Amygdala (tissue), 56 donors: ENCODE data around the gene TCF23.
"Not testable (repeated sequence)": the region's sequence is repeated elsewhere in the genome, so short reads cannot be mapped to it uniquely, and the experiment has no call there.

Experiments
- DNase-seq, 56 donors: peaks; one replicate each; lab custom pipeline; 2025; lab: John Stamatoyannopoulos, UW

TCF23 gene

DNA sequence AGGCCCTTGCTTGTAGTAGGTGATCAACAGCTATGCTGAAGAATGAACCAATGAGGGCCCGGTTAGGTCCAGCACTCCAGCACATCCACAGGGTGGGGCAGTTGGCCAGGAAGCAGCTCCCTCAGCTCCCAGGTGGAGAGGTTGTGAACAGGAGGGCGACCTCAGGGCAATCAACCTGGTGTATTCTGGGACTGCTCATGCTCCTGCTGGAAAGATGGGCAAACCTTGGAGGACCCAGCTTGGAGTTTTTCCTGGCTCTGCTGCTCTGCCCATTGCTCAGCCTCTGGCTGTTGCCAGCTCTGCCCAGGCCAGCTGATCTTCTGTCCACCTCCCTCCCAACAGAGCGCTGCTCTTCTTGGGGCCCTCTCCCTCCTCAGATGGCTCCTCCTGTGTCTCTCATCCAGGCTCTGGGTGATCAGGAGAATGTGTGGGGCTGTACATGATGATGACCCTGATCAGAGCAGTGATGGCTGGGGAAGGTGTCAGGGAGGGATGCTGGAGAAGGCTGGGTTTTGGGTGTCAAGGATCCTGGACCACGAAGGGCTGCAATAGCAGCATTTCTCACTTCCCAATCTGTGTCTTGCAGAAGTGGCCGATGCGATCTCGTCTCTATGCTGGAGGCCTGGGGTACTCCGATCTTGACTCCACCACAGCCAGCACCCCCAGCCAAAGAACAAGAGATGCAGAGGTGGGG is 3.4 kb downstream of the TCF23 start:
- no peak for DNase-seq

DNA sequence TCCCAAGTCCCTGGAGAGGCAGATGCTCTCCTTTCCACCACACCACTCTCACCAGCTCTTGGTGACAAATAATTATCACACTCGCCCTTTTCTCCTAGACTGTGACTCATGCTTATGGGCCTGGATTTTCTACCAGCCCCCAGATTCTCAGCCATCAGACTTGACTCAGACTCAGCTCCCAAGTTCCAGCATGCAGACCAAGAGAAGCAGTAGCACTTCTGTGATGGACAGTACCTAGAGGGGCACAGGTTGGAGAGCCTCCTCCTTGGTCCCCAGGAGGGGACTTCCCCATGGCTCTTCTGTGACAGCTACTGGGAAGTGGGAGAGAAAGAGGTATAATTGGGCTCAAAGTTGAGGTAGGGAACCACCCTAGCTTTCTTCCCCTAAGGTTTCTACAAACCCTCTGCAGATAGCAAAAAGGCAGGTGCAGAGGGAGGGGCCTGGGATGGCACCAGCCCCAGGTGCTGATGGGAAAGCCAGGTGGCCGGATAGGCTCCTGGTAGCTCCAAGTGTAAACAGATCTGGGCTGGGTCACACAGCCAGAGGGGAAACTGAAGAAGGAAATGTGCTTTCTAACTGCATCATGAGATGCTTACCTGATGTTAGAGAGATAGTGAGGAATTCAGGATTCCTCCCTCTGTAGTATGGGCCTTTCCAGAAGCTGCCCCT is 4.1 kb downstream of the TCF23 start:
- peak in 3 of 56 donors; percentile 9 to 20 (median 19) for DNase-seq

DNA sequence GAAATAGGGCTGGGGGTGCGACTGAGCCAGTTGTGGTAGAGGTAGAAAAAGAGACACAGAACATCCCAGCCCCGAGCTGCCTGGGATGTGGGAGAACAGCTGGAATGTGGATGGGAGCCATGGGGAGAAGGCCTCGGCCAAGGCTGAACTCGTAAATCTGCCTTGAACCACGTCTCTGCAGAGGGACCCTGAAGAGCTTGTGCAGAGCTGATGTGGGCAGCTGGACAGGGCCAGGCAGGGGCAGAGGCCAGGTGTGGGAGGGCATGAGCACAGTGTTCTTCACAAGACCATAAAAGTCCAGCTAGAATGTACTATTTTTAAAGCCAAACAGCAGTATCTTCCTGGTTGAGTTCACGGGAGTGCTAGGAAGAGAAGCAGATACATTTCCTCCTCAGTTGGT is 5.7 kb downstream of the TCF23 start:
- DNase-seq = no peak

DNA sequence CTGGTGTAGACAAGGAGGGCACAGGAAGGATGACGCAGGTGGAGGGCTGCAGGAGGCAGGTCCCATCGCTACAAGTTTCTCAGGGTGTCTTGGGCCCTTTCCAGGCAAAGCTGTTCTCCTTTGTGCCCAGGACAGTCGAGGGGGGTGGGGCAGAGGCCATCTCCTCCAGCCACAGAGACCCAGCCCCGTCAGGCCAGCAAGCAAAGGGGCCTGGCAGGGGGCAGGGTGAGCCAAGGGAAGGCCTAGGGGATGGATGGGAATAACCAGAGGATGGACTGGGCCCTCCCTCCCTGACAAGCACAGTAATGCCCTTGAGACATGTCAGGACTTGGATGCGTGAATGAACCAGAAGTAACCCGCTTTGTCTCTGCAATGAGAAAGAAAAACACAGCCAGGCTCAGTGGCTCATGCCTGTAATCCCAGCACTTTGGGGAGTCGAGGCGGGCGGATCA is 6.3 kb downstream of the TCF23 start:
- DNase-seq = no peak

DNA sequence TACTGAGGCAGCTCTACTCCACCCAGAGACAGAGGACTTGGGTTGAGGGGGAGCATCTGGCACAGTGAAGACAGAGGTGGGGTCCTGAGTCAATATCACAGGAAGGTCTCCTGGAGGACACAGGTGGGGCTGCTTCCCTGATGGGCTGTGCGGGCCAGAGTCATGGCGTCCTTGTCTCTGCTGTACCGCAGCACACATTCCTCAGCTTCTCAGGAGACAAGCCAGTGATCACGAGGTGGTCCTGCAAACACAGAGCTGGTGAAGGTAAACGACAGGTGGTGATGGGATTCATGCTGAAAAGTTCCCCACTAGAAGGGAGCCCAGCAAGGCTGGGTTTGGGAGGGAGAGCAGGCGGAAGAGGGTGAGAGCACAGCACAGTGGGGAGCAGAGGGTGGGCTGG is 9.7 kb downstream of the TCF23 start:
- DNase-seq = no peak

DNA sequence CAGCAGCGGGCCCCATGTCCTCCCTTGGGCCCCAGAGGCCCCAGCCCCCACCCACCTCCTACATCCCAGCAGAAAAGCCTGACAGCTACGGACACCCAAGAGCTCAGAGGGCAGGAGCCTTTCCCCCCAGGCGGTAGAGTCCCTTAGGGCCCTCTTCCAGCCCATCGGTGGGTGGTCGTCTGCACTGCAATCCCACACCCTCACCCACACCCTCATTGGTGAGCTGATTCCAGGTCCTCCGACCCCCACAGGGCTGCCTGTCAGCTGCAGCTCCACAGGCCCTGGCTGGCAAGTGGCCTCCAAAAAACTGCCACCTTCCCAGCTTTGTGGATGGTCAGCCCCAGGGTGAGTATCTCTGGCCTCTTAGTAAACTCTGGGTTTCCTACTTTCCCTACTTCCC is 10.5 kb downstream of the TCF23 start:
- no peak for DNase-seq

DNA sequence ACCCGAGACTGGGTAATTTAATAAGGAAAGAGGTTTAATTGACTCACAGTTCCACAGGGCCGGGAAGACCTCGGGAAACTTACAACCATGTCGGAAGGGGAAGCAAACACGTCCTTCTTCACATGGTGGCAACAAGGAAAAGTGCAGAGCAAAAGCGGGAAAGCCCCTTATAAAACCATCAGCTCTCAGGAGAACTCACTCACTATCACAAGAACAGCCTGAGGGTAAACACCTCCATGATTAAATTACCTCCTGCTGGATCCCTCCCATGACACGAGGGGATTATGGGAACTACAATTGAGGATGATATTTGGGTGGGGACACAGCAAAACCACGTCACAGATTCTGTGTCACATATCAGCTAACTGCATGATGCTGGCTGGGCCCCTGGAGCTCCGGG is 11.4 kb downstream of the TCF23 start:
- no peak for DNase-seq

DNA sequence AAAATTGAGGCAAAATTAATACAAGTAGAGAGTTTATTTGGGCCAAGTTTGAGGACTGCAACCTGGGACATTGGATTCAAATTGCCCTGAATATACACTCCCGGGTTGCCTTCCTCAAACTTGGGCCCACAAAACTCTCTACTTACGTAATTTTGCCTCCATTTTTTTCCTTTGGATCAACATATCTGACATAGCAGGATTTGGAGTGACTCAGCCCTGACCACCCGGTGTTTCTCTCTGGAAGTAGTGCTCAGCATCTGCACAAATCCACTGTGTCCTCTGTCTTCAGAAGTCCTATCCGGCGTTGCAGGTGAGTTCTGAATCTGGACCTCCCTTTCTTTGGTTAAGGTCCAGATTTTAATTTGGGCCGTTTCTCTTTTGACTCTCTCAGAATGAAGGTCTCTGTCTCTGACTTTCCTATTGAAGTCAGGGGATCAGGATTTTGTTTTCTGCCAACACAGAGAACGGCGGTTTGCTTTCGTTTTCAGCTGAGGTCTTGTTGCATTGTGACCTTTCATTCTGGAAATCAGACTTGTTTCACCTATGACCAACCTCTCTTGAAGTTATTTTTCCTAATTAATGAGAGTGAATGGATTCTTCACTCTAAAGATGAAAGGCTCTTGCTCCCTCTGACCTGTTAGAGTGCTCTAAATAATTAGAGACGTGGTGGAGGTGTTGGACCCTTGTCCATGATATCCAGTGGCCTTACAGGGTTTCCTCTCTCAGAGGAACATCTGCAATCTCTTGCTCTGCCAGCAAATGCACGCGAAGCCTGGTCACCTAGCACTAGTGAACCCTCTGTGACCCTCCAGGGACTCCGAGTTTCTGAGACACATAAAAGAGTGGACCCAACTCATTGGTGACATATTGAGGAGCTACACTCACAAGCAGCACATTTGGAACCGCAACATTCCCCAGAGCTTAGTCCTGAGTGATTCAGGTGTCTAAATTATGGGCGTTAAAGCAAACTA is 13.6 kb downstream of the TCF23 start:
- no peak for DNase-seq

DNA sequence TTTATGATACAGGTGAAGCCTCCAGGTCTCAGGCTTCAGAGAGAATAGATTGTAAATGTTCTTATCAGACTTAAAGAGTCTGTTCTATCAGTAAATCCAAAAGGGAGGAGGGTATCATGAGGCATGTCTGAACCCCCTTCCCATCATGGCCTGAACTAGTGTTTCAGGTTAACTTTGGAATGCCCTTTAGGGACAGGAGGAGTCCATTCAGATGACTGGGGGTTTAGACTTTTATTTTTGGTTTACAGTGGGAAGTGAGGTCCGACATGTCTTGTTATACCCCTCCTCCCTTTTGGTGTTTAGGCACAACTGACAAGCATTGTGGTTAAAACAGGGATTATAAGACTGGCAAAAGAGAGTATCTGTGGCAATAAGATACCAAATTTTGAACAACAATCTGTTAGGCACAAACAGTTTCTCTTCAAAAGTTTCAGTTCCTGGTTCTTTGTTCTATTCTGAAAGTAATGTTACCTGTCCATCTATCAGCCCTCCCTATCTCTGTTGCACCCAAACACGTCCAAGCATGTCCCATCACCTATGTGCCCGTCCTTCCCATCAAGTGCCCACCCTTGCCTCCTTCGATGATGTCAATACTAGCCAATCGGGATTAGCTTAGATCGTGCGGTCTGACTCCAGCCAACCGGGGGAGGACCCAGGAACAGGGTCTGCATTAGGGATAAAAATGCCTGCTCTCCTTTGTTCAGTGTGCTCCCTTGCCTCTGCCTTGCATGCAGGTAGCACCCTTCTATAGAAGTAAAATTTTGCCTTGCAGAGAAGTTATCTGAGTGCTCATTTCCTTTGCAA is 16.4 kb downstream of the TCF23 start:
- no peak for DNase-seq

DNA sequence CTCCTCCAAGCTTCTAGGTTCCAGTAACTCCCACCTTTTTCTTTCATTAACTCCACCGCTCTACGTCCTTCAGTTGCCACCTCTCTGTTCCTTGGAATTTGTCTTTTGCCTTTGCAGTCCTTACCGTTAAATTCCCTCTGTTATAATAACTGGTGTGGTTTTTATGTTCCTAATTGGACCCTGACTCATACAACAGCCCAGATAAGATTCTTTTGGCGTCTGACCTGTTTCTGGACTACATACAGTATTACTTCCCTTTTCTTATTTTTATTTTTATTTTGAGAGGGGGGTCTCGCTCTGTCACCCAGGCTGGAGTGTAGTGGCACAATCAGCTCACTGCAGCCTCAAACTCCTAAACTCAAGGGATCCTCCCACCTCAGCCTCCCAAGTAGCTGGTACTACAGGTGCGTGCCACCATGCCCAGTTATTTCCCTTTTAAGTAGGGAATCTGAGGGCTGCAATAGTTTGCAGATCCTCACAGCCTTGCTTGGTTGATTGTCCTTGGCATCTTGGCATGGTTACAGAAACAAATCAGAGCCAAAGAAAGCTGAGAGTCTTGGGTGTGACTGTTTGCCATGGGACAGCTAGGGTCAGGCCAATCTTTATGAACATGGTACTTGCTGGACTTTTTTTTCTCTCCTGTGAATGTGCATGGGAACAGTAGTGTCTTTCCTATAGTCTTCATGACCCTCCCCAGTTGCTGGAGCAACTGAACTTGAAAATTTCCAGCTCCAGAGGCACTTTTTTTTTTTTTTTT is 22.0 kb downstream of the TCF23 start:
- DNase-seq = no peak

DNA sequence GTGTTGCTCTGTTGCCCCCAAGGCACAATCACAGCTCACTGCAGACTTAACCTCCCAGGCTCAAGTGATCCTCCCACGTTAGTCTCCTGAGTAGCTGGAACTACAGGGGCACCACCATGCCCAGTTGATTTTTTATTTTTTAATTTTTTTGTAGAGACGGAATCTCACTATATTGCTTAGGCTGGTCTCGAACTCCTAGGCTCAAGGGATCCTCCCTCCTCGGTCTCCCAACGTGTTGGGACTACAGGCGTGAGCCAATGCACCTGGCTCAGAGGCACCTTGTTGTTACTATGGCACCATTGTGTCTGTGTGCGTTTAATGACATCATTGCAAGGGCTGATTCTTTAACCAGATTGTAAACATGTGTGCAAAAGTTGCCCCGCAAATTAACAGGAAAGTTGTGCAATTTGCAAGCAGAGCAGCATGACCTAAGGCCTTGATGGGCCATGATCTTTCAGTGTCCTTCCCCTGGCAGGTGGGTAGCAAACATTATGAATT is 22.6 kb downstream of the TCF23 start:
- no peak for DNase-seq

DNA sequence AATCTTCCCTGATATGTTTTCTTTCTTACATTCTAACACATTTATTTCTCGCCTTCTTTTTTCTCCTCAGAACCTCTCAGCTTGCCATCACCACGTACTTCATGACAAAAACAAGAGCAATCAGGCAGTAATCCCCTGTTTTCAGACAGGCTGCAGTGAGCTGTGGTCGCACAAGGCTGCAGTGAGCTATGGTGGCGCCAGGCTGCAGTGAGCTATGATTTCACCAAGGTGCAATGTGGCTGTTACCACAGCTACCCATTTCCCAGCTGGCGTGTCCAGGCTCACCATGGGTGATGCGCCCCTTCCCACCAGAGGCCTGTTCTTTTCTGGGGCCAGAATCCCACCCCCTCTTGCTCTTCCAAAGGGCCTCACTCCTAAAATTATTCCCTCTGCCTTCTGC is 25.8 kb downstream of the TCF23 start:
- DNase-seq = no peak

DNA sequence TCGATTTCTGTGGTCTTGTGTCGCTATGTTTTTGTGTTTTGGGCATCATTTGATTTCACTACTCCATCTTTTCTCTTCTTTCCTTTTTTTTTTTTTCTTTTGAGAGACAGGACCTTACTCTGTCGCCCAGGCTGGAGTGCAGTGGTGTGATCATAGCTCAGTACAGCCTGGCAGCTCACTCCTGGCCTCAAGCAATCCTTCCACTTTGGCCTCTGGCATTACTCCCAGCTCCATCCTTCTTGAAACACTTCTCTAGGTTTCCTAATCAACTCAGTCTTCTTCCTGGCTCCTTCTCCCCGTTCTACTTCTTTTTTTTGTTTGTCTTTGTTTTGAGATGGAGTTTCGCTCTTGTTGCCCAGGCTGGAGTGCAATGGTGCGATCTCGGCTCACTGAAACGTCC is 26.5 kb downstream of the TCF23 start:
- DNase-seq = no peak

DNA sequence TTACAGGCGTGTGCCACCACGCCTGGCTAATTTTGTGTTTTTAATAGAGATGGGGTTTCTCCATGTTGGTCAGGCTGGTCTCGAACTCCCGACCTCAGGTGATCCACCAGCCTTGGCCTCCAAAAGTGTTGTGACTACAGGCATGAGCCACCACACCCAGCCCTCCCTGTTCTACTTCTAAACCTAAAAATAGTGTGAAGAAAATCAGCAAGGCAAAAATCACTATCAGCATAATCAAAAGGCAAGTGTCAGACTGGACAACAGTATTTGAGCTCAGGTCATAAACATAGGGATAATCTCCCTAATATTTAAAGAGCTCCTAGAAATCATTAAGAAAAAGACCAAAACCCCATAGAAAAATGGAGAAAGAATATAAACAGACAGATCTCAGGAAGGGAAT is 27.0 kb downstream of the TCF23 start:
- not testable (repeated sequence) for DNase-seq

DNA sequence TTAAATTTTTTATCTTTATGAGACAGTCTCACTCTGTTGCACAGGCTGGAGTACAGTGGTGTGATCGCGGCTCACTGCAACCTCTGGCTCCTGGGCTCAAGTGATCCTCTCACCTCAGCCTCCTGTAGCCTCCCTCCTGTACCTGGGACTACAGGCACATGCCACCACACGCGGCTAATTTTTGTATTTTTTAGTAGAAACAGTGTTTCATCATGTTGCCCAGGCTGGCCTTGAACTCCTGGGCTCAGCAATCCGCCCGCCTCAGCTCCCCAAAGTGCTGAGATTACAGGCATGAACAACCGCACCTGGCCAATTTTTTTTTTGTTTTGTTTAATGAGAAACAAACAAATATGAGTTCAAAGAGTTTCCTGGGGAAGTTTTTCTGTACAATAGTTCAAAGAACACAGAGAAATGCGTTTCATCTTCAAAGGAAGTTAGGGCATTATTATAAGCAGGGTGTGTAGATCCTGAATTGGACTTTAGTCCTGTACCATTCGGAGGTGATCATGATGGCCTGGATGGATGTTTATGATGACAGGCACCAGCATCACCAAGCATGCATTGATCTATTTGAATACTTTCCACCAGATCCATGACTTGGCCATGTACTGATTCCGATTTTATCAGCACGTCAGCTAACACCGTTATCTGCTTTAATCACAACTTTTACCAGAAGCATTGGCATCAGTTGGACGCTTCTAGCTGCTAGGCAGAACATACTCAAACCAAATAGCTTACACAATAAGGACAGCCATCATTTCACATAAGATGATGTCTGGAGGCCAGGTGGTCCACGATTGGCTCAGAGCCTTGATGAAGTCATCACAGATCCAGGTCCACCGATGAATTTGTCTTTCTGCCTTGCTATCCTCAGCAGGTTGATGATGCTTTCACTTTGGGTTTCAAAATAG is 28.9 kb downstream of the TCF23 start:
- DNase-seq = no peak

DNA sequence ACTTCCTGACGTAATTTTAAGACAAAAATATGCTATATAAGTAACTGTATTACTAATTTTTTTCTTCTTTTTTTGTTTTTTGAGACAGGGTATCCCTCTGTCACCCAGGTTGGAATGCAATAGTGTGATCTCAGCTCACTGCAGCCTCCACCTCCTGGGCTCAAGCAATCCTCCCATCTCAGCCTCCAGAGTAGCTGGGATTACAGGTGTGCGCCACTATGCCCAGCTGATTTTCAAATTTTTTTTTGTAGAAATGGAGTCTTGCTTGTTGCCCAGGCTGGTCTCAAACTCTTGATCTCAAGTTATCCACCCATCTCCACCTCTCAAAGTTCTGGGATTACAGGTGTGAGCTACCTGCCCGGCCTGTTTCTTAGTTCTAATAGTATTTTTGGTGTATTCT is 29.7 kb downstream of the TCF23 start:
- DNase-seq = no peak

DNA sequence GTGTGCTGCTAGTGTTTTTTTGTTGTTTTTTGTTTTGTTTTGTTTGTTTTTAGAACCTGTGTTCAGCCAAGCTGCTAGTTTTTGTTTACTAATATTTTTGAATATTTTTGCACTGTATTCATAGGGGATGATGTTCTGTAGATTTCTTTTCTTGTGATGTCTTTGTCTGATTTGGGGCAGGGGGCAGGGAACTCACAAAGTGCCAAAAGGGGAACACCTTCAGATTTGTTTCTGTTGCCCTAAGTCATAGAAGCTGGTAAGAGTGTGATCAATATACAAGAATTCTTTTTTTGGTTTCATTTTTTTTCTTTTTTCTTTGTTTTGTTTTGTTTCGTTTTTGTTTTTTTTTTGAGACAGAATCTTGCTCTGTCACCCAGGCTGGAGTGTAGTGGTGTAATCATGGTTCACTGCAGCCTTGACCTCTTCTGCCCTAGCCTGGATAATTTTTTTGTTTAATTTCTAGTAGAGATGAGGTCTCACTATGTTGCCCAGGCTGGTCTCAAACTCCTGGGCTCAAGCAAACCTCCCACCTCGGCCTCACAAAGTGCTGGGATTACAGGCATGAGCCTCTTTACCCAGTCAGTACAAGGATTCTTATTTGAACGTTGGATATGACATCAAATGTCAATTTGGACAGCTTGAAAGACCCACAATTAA is 30.7 kb downstream of the TCF23 start:
- no peak for DNase-seq

DNA sequence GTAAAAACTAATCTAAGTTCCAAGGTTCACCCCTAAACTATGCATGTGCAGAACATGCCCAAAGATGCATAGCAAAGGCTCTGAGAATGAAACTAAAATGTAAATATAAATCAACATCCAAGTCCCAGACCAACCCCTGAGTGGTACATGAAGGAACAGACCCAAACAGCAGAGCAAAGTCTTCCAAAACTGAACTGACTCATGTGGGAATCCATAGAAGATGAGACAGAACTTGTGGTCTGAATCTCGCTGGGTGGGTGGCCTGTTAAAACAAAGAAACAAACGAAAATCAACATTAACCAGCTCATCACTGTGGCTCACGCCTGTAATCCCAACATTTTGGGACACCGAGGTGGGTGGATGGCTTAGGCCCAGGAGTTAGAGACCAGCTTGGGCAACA is 33.5 kb downstream of the TCF23 start:
- no peak for DNase-seq
